HG03060 (cell line): ENCODE measurements around the gene KNL1.
A peak's percentile ranks its signal among the peaks of the same experiment; 100 is the strongest.
"Not testable (repeated sequence)": the region's sequence is repeated elsewhere in the genome, so short reads cannot be mapped to it uniquely, and the experiment has no call there.

Experiments used
- ATAC-seq: cut with Tn5 transposase; IDR thresholded peaks from one replicate; pipeline ENCODE4 v1.9.1; 2021; ENCODE audit warnings: low read depth, moderate number of reproducible peaks; ENCODE audit not compliant: unreplicated experiment

Gene KNL1

DNA sequence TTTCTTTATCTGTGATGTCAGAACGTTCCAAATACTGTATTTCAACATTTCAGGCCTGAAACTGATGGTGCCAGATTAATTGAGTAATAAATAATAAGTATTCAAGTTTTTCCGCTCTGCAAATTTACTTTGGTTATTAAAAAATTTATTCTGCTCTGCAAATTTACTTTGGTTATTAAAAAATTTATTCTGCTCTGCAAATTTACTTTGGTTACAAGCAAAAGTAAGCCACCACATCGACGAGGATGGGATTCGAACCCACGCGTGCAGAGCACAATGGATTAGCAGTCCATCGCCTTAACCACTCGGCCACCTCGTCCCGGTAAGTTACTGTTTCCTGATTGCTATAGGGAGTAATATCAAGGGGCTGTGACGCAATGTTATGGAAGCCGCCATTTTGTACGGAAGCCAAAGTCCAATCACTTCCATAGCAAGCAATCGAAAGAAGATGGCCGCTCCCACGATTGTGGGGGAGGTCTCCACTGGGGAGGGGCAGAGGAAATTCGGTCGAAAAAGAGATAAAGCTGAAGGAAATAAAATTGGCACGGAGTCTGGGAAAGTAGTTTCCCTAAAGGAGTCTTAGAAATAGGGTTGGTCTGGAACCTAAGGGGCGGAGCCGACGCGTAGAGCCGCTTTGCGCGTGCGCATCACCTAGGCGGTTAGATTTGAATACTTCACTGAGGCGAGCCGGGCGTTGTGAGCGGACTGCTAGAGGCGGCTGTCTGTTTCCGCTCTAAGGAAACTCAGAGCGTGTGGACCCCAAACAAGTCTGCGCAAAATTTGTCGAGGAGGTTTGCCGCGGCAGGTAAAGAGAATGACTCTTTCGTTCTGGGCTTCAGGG, at the start of gene KNL1:
Gene KNL1 (plus strand): TSS at position 662 of the 841 bp plus-strand sequence. CDS start 8,683 bp downstream, outside the sequence.
- peak; percentile 40 for ATAC-seq

DNA sequence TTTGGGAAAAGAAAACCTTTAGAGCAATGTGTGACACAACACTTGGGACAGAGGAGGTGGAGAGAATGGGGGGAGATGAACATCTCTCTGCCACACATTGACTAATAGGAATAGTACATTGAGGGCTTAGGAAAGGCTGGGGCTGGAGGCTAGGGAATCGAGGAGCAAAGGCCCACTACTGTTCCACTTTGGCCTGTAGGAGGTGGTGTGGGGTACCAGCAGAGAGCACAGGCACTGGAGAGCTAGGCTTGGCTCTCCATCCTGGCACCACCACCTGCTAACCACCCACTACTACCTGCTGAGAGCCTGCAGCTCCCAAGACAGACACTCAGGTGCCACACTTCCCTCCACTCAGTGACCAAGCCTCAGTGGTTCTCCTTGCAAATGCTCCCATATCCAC, 48.6 kb upstream of the KNL1 start:
- no peak for ATAC-seq

DNA sequence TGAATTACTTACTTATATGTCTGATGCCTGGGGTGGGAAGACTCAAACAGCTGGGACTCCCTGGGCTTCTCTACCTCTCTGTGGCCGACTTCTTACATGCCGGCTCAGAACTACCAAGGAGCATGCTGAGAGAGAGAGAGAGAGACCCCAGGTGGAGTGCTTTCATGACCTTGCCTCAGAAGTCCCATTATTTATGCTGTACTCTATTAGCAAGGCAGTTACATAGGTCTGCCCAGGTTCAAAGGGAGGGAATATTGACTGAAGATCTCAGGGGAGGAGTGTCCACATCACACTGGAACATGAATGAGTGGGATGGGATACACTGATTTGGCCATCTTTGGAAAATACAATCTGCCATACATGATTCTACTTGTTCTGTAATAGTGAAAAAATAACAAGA, 45.4 kb upstream of the KNL1 start:
- ATAC-seq = no peak

DNA sequence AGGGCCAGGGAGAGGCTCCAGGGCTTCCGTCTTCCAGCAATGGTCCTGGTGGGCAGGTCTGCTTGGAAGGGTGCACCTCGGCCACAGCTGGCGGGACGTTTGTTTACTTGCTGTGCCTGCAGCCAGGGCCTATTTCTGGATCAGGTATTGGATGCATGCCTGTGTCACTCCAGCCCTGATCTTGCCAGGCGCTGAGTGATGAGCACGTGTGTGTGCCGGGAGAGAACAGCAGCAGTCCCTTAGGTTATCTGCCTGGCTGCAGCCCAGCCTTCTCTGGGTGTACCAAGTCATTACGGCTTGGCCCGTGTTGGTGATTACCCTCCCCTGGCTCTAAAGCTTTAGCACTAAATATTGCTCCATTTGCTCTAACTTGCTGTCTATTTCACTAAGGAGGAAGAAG, 44.2 kb upstream of the KNL1 start:
- ATAC-seq = no peak

GRCh38 chr15:40550341-40551037, 43.6 kb upstream of the KNL1 start:
- peak; percentile 58 for ATAC-seq

DNA sequence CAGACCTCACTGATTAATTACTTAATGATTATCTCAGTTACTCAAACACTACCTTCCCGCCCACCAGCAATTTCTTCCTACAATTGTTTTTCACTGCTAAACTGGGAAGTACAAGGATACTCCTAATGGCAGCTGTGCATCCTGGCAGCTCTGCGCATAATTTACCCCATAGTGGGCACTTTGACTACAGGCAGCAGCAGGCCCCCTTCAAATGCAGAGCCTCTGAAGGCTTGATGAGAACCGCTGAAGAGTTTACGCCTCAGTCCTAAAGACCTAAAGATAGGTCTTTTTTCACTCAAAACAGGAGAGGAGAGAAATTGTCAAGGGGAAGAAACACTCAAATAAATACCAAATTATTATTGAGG, 39.9 kb upstream of the KNL1 start:
- ATAC-seq = no peak

DNA sequence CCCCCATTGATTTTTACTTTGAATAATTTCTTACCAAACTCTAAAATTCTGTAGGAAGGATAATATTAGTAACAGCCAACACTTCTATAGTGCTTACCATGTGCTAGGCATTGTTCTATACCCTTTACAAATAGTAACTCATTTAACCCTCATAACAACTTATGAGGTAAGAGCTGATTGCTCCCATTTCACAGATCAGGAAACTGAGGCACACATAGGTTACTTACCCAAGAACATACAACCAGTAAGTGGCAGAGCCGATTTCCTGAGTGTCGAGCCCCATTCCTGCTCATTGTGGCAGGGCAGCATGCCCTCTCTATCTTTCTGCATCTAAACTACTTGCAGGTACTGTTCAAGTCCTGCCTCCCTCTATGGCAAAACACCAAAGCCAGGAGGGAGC, 38.2 kb upstream of the KNL1 start:
- no peak for ATAC-seq

DNA sequence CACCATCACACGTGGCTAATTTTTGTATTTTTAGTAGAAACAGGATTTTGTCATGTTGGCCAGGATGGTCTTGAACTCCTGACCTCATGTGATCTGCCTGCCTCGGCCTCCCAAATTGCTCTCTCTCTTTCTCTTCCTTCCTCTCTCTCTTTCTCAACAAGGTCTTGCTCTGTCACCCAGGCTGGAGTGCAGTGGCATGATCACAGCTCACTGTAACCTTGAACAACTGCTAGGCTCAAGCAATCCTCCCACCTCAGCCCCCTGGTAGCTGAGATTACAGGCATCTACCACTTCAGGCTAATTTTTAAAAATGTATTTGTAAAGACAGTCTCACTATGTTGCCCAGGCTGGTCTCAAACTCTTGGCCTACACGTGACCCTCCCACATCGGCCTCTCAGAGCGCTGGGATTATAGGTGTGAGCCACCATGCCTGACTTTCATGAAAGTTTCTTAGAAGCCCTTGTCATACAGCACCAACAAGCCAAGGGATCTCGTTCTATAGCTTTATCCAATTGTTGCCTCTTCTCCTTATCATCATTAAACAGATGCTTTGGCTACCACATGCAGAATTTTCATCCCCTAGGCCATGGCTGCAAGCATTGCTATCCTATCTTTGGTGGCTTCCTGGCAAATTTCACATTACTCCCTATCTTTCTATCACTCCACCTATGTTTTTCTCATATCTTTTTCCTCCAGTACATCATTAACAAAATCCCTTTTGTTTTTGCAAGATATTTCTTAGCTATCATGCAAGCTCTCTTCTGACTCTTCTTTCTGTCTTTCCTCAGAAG, 34.9 kb upstream of the KNL1 start:
- ATAC-seq = no peak

DNA sequence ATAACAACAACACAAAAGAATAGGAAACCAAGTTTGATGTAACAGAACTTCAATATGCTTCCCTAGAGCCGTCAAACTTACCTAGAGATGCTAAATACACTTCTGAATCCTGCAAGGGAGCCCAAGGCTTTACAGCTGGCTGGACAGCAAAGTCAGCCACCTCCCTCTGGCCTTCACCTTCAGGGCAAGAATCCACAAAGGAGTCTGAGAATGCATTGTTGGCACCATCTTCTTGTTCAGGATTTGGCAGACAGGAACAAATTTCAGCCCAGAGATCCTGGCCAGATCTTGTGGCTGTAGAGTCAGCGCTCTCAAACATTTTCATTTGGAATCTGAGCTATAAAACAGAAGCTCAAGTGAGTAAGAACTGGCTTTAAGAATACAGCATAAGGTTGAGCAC, 31.4 kb upstream of the KNL1 start:
- ATAC-seq = no peak

- no peak for ATAC-seq
These were observed 30.6 kb upstream of the KNL1 start for GRCh38 chr15:40563426-40563825.

DNA sequence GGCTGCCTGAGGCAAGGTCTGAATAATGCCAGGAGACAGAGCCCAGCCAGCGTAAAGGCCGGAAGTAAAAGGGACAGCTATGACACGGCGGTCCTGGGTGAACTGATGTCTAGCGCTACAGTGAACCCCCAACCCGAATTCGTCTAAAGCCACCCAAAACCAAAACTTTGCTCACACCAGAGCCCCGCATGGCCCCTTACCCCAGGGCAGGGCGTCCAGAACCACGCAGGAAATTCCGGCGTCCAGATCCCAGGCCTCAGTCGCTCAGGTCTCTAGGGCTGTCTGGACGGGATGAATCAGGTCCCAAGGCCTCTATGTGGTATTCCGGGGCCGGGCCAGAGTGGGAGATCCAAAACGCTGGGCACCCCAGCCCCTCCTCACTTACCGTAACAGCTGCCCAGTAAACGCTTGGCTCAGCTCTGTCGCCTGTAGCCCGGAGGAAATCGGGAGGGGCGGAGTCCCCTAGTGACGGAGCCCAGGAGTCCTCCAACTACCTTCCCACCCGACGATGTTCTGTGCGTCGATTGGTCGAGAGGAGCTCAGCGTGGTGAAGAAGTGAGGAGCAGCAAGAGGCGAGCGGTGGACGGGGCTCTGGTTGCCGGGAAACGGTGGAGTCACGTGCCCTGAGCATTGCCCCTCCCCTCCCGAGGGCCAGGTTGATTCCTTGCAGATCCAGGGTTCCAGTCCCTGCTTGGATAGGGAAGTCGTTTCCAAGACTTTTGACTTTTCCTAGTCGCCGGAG, 29.3 kb upstream of the KNL1 start, which contains the start of gene CCDC32:
Gene CCDC32 (minus strand): TSS at position 452 of the 742 bp plus-strand sequence. CDS start 2,027 bp downstream, outside the sequence.
- peak; percentile 87 for ATAC-seq

GRCh38 chr15:40565333-40566238, 28.5 kb upstream of the KNL1 start:
- no peak for ATAC-seq

DNA sequence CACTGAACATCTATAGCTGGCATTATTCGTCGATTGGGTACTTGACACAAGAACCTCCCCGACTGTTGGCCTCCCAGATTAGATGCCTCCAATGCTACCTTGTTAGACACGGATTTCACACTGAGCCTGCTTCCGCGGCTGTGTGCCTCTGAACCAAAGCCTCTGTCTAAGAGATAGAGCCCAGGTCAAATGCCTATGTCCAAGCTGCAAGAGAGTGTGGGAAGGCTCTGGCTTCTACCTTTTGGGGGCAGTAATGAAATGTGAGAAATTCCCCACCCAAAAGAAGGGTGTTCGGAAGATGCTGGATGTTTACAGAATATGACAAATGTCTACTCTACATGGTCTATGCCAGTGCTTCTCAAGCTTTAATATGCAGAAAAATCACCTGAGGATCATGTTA, 26.9 kb upstream of the KNL1 start:
- ATAC-seq = no peak

DNA sequence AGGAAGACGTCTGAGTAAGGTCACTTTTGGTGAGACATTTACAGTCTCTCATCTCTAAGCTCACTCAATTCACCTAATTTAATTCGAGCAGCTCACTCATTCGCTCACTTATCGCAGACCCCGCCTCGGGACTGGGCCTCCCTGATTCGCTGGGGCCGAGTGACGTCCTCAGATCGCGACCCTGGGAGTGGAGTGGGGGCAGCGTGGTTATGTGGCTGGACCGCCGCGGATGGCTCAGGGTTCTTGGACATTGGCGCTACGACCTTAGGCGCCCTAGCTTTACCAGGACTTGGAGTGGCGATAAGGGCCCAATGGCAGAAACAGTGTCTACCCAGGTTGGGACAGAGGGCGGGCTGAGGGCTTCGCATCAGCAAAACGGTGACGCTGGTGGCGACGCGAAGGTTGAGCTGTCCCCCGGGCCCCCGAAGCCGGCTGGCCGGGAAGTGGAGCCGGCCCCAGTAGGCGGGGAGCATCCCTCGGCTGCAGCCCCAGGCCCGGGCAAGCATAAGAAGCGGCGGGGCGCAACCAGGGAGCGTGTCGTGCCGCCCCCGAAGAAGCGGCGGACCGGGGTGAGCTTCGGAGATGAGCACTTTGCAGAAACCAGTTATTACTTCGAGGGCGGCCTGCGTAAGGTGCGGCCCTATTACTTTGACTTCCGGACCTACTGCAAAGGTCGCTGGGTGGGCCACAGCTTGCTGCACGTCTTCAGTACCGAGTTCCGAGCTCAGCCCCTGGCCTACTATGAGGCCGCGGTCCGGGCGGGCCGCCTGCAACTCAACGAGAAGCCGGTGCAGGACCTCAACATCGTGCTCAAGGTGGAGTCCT, 24.7 kb upstream of the KNL1 start, which contains the start of gene RPUSD2:
Gene RPUSD2 (plus strand): TSS at position 171 of the 825 bp plus-strand sequence. CDS start 39 bp downstream, at position 210.
- no peak for ATAC-seq

DNA sequence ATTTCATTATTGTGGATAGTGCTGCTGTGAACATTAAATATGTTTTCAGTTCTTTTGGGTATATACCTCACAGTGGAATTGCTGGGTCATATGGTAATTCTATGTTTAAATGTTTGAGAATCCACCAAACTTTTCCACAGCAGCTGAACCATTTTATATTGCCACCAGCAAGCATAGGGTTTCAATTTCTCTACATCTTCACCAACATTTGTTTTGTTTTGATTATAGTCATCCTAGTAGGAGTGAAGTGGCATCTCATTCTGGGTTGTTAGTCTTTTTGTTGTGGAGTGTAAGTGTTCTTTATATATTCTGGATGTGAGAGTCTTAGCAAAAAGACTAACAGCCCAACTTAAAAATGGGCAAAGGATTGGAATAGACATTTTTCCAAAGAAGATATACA, 18.9 kb upstream of the KNL1 start:
- ATAC-seq = no peak

GRCh38 chr15:40576914-40577313, 17.1 kb upstream of the KNL1 start:
- not testable (repeated sequence) for ATAC-seq

DNA sequence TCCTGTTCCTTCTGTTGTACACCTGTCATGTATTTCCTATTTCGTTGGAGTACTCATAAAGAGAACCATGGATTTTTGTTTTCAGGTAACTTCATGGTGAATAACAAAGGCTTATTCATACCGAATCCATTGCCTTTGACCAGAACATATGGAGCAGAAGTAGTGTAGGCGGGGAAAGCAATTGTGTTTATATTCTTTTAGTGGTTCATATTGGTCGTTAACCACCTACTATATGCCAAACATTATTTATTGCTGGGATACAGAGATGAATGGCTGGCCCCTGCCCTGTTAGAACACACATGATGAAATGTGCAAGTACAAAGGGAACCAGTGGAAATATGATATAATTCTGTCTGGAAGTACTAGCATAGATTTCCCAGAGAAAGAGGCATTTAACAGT, 15.2 kb upstream of the KNL1 start:
- ATAC-seq = no peak

DNA sequence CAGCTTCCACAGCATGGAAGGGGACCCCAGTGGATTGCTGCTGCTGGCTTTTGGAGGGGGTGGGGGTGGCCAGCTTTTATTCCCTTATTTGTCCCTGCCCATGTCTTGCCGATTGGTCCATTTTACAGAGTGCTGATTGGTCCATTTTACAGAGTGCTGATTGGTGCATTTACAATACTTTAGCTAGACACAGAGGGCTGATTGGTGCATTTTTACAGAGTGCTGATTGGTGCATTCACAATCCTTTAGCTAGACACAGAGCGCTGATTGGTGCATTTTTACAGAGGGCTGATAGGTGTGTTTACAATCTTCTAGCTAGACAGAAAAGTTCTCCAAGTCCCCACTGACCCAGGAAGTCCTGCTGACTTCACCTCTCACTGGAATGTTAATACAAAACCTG, 12.3 kb upstream of the KNL1 start:
- ATAC-seq = not testable (repeated sequence)
